Tibial artery (tissue), 4 donors: ENCODE data around the gene OSCP1.
A peak's percentile ranks its signal among the peaks of the same experiment; 100 is the strongest.
"Not testable (repeated sequence)": the region's sequence is repeated elsewhere in the genome, so short reads cannot be mapped to it uniquely, and the experiment has no call there.

Experiments
- DNase-seq, 2 donors: peaks; one replicate each; pipeline ENCODE4 v3.0.0-alpha.2; 2019
- H3K27ac ChIP-seq, 2 donors: fragments of 200-600 bp; sonication (generic) in 1 of 2; 1 replicate in 1 of 2; 2 replicates in 1 of 2; pipeline ENCODE4 v1.5.1; 2018 to 2019; ENCODE audit warnings: mild to moderate bottlenecking in 1 of 2
- H3K27me3 ChIP-seq, 2 donors: fragments of 200-600 bp; sonication (generic) in 1 of 2; one replicate each; pipeline versions ENCODE4 v1.5.1 to v1.6.0; 2016 to 2019
- H3K36me3 ChIP-seq, 3 donors: fragments of 200-600 bp; sonication (generic) in 2 of 3; one replicate each; pipeline ENCODE4 v1.5.1; 2016 to 2019; ENCODE audit warnings: mild to moderate bottlenecking in 2 of 3
- H3K4me1 ChIP-seq, 4 donors: fragments of 200-600 bp; sonication (generic) in 2 of 4; 1 replicate in 3 of 4; 2 replicates in 1 of 4; pipeline ENCODE4 v1.5.1; 2016 to 2019
- H3K4me3 ChIP-seq, 2 donors: fragments of 200-600 bp; sonication (generic) in 1 of 2; 1 replicate in 1 of 2; 2 replicates in 1 of 2; pipeline ENCODE4 v1.5.1; 2018 to 2019; ENCODE audit warnings: mild to moderate bottlenecking in 2 of 2
- H3K9me3 ChIP-seq, 3 donors: fragments of 200-600 bp; sonication (generic) in 1 of 3; one replicate each; pipeline ENCODE4 v1.5.1; 2016 to 2019
- CTCF ChIP-seq, 2 experiments: fragments of 200-600 bp in 1 of 2; fragments of 450-650 bp in 1 of 2; IDR thresholded peaks; one replicate each; pipeline ENCODE4 v1.5.1; 2017 to 2019; ENCODE audit warnings: antibody characterized with exemption in 2 of 2, mild to moderate bottlenecking in 1 of 2, moderate library complexity in 1 of 2
- intact Hi-C: fragments of 100-400 bp; cut with DNase I; formaldehyde crosslinking; loops from one replicate; pipeline ENCODE4 v1.15.0; 2023; ENCODE audit warnings: low total_unique reads

The OSCP1 gene, protein sequence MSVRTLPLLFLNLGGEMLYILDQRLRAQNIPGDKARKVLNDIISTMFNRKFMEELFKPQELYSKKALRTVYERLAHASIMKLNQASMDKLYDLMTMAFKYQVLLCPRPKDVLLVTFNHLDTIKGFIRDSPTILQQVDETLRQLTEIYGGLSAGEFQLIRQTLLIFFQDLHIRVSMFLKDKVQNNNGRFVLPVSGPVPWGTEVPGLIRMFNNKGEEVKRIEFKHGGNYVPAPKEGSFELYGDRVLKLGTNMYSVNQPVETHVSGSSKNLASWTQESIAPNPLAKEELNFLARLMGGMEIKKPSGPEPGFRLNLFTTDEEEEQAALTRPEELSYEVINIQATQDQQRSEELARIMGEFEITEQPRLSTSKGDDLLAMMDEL

GRCh38 chr1:36450270-36450918, at the start of gene OSCP1:
Gene OSCP1 (minus strand): TSS chr1:36450451. CDS start chr1:36450369, 82 bp downstream.
- H3K4me1 ChIP-seq: peaks cover 0 to 13% (median 4%) of the 10 kb centered on the region in 4 donors
- H3K27me3 ChIP-seq: no peaks in the 10 kb centered on the region
- intact Hi-C loops: no loop called here
- TF ChIP-seq CTCF (IDR thresholded peaks at IDR 0.05): peak in 1 of 2 experiments; percentile 17
- peak within 1 kb of the TSS; percentile 55 to 69 for H3K4me3 ChIP-seq
- H3K36me3 ChIP-seq: peaks cover 5 to 14% (median 8%) of the 10 kb centered on the region in 3 donors
- peak within 1 kb of the TSS; percentile 88 to 96 for H3K27ac ChIP-seq
- DNase-seq: peak; percentile 97 to 98
- H3K9me3 ChIP-seq: no peaks in the 10 kb centered on the region

GRCh38 chr1:36497207-36497606, 47.0 kb upstream of the OSCP1 start:
- Histone ChIP-seq H3K27ac (no peak overlapping the region), H3K9me3 (no peaks in the 10 kb centered on the region), H3K36me3 (no peaks in the 10 kb centered on the region), H3K4me3 (no peak overlapping the region), H3K27me3 (peaks cover 0 to 23% of the 10 kb centered on the region in 2 donors), H3K4me1 (no peaks in the 10 kb centered on the region)
- TF ChIP-seq CTCF (IDR thresholded peaks at IDR 0.05): no peak
- intact Hi-C loops: no loop called here
- DNase-seq: no peak

GRCh38 chr1:36494971-36495370, 44.7 kb upstream of the OSCP1 start:
- Histone ChIP-seq H3K9me3 (no peaks in the 10 kb centered on the region), H3K27me3 (peaks cover 0 to 28% of the 10 kb centered on the region in 2 donors), H3K4me3 (no peak overlapping the region), H3K36me3 (no peaks in the 10 kb centered on the region), H3K27ac (no peak overlapping the region), H3K4me1 (no peaks in the 10 kb centered on the region)
- intact Hi-C loops: no loop called here
- no peak for TF ChIP-seq CTCF (IDR thresholded peaks at IDR 0.05)
- no peak for DNase-seq

GRCh38 chr1:36493524-36493923, 43.3 kb upstream of the OSCP1 start:
- intact Hi-C loops: no loop called here
- Histone ChIP-seq H3K4me1 (no peaks in the 10 kb centered on the region), H3K36me3 (no peaks in the 10 kb centered on the region), H3K4me3 (no peak overlapping the region), H3K9me3 (no peaks in the 10 kb centered on the region), H3K27ac (no peak overlapping the region), H3K27me3 (peaks cover 0 to 31% of the 10 kb centered on the region in 2 donors)
- no peak for TF ChIP-seq CTCF (IDR thresholded peaks at IDR 0.05)
- no peak for DNase-seq

- intact Hi-C loops: no loop called here
- peaks cover 0 to 35% of the 10 kb centered on the region in 2 donors for H3K27me3 ChIP-seq
- peak in 1 of 2 donors; percentile 25 for DNase-seq
- no peaks in the 10 kb centered on the region for H3K36me3 ChIP-seq
- no peak overlapping the region for H3K4me3 ChIP-seq
- no peak overlapping the region for H3K27ac ChIP-seq
- H3K9me3 ChIP-seq: no peaks in the 10 kb centered on the region
- no peaks in the 10 kb centered on the region for H3K4me1 ChIP-seq
- TF ChIP-seq CTCF (IDR thresholded peaks at IDR 0.05): no peak
Measured at GRCh38 chr1:36492491-36492890, 42.2 kb upstream of the OSCP1 start.

DNA sequence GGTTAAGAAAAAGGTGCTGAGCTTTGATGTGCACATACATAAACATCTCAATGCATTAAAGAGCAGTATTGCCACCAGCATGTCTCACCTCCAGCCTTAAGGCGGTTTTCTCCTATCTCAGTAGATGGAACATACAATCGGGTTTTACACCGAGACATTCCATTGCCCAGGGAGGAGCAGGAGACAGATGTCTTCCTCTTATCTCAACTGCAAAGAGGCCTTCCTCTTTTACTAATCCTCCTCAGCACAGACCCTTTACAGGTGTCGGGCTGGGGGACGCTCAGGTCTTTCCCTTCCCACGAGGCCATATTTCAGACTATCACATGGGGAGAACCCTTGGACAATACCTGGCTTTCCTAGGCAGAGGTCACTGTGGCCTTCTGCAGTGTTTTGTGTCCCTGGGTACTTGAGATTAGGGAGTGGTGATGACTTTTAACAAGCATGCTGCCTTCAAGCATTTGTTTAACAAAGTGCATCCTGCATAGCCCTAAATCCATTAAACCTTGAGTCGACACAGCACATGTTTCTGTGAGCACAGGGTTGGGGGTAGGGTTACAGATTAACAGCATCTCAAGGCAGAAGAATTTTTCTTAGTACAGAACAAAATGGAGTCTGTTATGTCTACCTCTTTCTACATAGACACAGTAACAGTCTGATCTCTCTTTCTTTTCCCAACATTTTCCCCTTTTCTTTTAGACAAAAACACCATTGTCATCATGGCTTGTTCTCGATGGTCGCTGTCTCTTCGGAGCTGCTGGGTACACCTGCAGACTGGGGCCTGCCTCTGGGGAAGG, 39.2 kb upstream of the OSCP1 start:
- peaks cover 0 to 25% of the 10 kb centered on the region in 2 donors for H3K27me3 ChIP-seq
- H3K27ac ChIP-seq, intact Hi-C loops, H3K4me1 ChIP-seq, H3K4me3 ChIP-seq, DNase-seq, H3K9me3 ChIP-seq, H3K36me3 ChIP-seq: not testable (repeated sequence)
